Thyroid gland (tissue), 4 donors: ENCODE results near the gene ARL17B.
"Not testable (repeated sequence)": the region's sequence is repeated elsewhere in the genome, so short reads cannot be mapped to it uniquely, and the experiment has no call there.

Experiments used
- POLR2A ChIP-seq, 2 donors: fragments of 450-650 bp; IDR thresholded peaks; one replicate each; pipeline ENCODE4 v1.6.1; 2017; ENCODE audit warnings: antibody characterized with exemption in 2 of 2, mild to moderate bottlenecking in 2 of 2, moderate library complexity in 1 of 2
- TF ChIP-seq, protein P1 (sequence below), 6 experiments: fragments of 200-600 bp in 3 of 6; fragments of 450-650 bp in 3 of 6; sonication (generic) in 3 of 6; IDR thresholded peaks; one replicate each; pipeline ENCODE4 v1.5.1; 2016 to 2019; ENCODE audit warnings: antibody characterized with exemption in 6 of 6, mild to moderate bottlenecking in 2 of 6, inconsistent platforms in 1 of 6, moderate library complexity in 1 of 6

- TF ChIP-seq, protein P1, sequence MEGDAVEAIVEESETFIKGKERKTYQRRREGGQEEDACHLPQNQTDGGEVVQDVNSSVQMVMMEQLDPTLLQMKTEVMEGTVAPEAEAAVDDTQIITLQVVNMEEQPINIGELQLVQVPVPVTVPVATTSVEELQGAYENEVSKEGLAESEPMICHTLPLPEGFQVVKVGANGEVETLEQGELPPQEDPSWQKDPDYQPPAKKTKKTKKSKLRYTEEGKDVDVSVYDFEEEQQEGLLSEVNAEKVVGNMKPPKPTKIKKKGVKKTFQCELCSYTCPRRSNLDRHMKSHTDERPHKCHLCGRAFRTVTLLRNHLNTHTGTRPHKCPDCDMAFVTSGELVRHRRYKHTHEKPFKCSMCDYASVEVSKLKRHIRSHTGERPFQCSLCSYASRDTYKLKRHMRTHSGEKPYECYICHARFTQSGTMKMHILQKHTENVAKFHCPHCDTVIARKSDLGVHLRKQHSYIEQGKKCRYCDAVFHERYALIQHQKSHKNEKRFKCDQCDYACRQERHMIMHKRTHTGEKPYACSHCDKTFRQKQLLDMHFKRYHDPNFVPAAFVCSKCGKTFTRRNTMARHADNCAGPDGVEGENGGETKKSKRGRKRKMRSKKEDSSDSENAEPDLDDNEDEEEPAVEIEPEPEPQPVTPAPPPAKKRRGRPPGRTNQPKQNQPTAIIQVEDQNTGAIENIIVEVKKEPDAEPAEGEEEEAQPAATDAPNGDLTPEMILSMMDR (IDR thresholded peaks at IDR 0.05): not testable (repeated sequence)
- not testable (repeated sequence) for TF ChIP-seq POLR2A (IDR thresholded peaks at IDR 0.05)
These were observed 95.4 kb downstream of the ARL17B start for GRCh38 chr17:46266063-46266655.
